Measurements from ENCODE around the gene ZNF662.

- no peak for TF ChIP-seq CTCF (IDR thresholded peaks at IDR 0.05 in 2 of 3, conservative IDR thresholded peaks at IDR 0.05 in 1 of 3; ENCODE audit: borderline replicate concordance in 1 of 3, insufficient read depth in 1 of 3, low read depth in 2 of 3, low read length in 2 of 3)
- no peak for TF ChIP-seq CEBPB (IDR thresholded peaks at IDR 0.05; ENCODE audit: low read depth)
- no peak for TF ChIP-seq ZBTB33 (IDR thresholded peaks at IDR 0.05; ENCODE audit: extremely low read depth, insufficient replicate concordance, low read length)
- TF ChIP-seq FOSL1 (IDR thresholded peaks at IDR 0.05; ENCODE audit: low read depth): no peak
- no peak for TF ChIP-seq POLR2A (IDR thresholded peaks at IDR 0.05; ENCODE audit: borderline replicate concordance, extremely low read depth, insufficient read depth, insufficient read length)
- no peak for TF ChIP-seq MAX (IDR thresholded peaks at IDR 0.05)
- TF ChIP-seq ZFX (IDR thresholded peaks at IDR 0.05): no peak
- TF ChIP-seq CBX3 (IDR thresholded peaks at IDR 0.05; ENCODE audit: low read depth): no peak
- no peak for TF ChIP-seq POLR2AphosphoS5 (IDR thresholded peaks at IDR 0.05; ENCODE audit: low read depth, low read length)
- no peak for TF ChIP-seq TCF7L2 (IDR thresholded peaks at IDR 0.05; ENCODE audit: borderline replicate concordance, extremely low read depth, insufficient read depth, insufficient read length)
- no peak for TF ChIP-seq EZH2phosphoT487 (IDR thresholded peaks at IDR 0.05; ENCODE audit: borderline replicate concordance)
- TF ChIP-seq EZH2 (IDR thresholded peaks at IDR 0.05): no peak
Observed at GRCh38 chr3:42875325-42876151, 30.4 kb upstream of the ZNF662 start, which contains the start of gene CYP8B1.
